DMS 273 (cell line): Measurements from ENCODE around the gene ISX.

Experiments used
- DNase-seq: peaks from one replicate; lab custom pipeline; 2025; ENCODE audit not compliant: unreplicated experiment; lab: John Stamatoyannopoulos, UW

ISX gene

GRCh38 chr22:35109616-35110015, 43.7 kb downstream of the ISX start:
- no peak for DNase-seq

GRCh38 chr22:35111244-35111643, 45.3 kb downstream of the ISX start:
- no peak for DNase-seq

- no peak for DNase-seq
These were observed 47.4 kb downstream of the ISX start for GRCh38 chr22:35113341-35113740.

GRCh38 chr22:35114131-35114980, 48.4 kb downstream of the ISX start:
- no peak for DNase-seq

- no peak for DNase-seq
These were observed 49.6 kb downstream of the ISX start for GRCh38 chr22:35115515-35115914.

GRCh38 chr22:35116269-35116668, 50.3 kb downstream of the ISX start:
- no peak for DNase-seq

GRCh38 chr22:35116817-35117216, 50.9 kb downstream of the ISX start:
- DNase-seq: no peak

GRCh38 chr22:35119494-35119893, 53.5 kb downstream of the ISX start:
- DNase-seq: no peak

GRCh38 chr22:35124691-35125219, 58.8 kb downstream of the ISX start:
- DNase-seq: no peak

- DNase-seq: no peak
These were observed 61.0 kb downstream of the ISX start for GRCh38 chr22:35126993-35127392.

- DNase-seq: no peak
These were observed 62.7 kb downstream of the ISX start for GRCh38 chr22:35128637-35129036.

- DNase-seq: no peak
These were observed 65.6 kb downstream of the ISX start for GRCh38 chr22:35131525-35132000.

GRCh38 chr22:35132568-35132967, 66.6 kb downstream of the ISX start:
- no peak for DNase-seq

- no peak for DNase-seq
These were observed 67.9 kb downstream of the ISX start for GRCh38 chr22:35133702-35134380.

GRCh38 chr22:35134637-35135036, 68.7 kb downstream of the ISX start:
- DNase-seq: no peak

- DNase-seq: no peak
These were observed 69.2 kb downstream of the ISX start for GRCh38 chr22:35135165-35135564.
